Measurements from ENCODE around the gene NISCH.

NISCH gene

GRCh38 chr3:52430416-52430810 lies 25.0 kb upstream of the NISCH start:
- no peaks in the 10 kb centered on the region for H3K79me2 ChIP-seq (ENCODE audit: insufficient read depth, low read length)
- H3F3A ChIP-seq (ENCODE audit: low read depth), result no peaks in the 10 kb centered on the region
- no peaks in the 10 kb centered on the region for H3K9me2 ChIP-seq (replicated peaks; ENCODE audit: low read depth, low read length)
- H2AFZ ChIP-seq (ENCODE audit: low read length), result no peak overlapping the region
- H3K27me3 ChIP-seq (ENCODE audit: insufficient read depth, low read length, poor library complexity, severe bottlenecking), result no peaks in the 10 kb centered on the region
- H3K4me3 ChIP-seq (ENCODE audit: low read length, poor library complexity, severe bottlenecking), result no peak overlapping the region
- H3K9ac ChIP-seq (ENCODE audit: low read depth, low read length, poor library complexity, severe bottlenecking), result no peak overlapping the region
- no peak overlapping the region for H3K4me2 ChIP-seq (ENCODE audit: low read depth, low read length, poor library complexity, severe bottlenecking)
- H3K4me1 ChIP-seq (ENCODE audit: insufficient read depth, low read length, poor library complexity, severe bottlenecking), result no peaks in the 10 kb centered on the region
- H3K36me3 ChIP-seq (ENCODE audit: insufficient read depth, low read length), result no peaks in the 10 kb centered on the region
- no peaks in the 10 kb centered on the region for H4K20me1 ChIP-seq (ENCODE audit: insufficient read depth, low read length, poor library complexity, severe bottlenecking)
- no peaks in the 10 kb centered on the region for H3K9me3 ChIP-seq (ENCODE audit: insufficient read depth, low read depth, low read length)
- TF ChIP-seq EZH2phosphoT487 (IDR thresholded peaks at IDR 0.05; ENCODE audit: borderline replicate concordance), result no peak
- no peak for TF ChIP-seq CTCF (conservative IDR thresholded peaks at IDR 0.05; ENCODE audit: low read length)

DNA sequence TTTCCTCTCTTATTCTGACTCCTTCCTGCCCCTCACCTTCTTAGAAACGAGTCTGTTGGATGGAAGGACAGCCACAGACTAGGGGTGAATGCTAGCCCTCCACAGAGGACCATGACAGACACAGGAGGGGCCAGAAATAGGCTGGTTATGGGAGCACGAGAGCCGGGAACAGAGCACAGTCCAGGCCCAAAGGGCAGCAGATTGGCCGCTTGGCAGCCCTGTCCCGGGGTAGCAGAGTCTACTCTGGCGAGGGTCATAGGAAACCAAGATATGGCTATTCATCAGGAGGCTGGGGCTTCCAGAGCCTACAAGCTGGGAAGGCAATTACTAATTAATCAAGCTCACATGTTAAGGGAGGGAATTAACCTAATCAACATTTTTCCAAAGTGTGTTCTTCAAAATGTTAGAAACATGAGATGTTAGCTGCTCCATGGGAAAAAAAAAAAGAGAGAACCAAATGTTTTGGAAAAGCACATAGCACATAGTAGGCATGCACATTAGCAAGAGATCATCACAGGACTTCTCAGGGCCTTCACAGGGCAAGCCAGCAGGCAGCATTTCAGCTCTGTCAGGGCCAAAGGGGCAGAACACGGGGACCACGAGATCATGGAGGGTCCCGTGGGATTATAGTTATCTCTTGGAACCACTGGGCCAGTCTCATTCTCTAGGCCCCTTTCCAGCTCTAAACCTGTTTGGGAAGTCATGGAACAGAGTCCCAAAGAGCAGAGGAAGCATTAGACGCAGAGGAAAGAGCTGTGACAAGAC lies 23.8 kb upstream of the NISCH start:
- Histone ChIP-seq H3K9ac (ENCODE audit: low read depth, low read length, poor library complexity, severe bottlenecking) (no peak overlapping the region), H2AFZ (ENCODE audit: low read length) (no peak overlapping the region), H3K9me3 (ENCODE audit: insufficient read depth, low read depth, low read length) (no peaks in the 10 kb centered on the region), H3K4me2 (ENCODE audit: low read depth, low read length, poor library complexity, severe bottlenecking) (no peak overlapping the region), H3K27me3 (ENCODE audit: insufficient read depth, low read length, poor library complexity, severe bottlenecking) (no peaks in the 10 kb centered on the region), H3K9me2 (replicated peaks; ENCODE audit: low read depth, low read length) (no peaks in the 10 kb centered on the region), H3K4me1 (ENCODE audit: insufficient read depth, low read length, poor library complexity, severe bottlenecking) (no peaks in the 10 kb centered on the region), H3K79me2 (ENCODE audit: insufficient read depth, low read length) (no peaks in the 10 kb centered on the region), H4K20me1 (ENCODE audit: insufficient read depth, low read length, poor library complexity, severe bottlenecking) (no peaks in the 10 kb centered on the region), H3K36me3 (ENCODE audit: insufficient read depth, low read length) (no peaks in the 10 kb centered on the region), H3F3A (ENCODE audit: low read depth) (no peaks in the 10 kb centered on the region), H3K4me3 (ENCODE audit: low read length, poor library complexity, severe bottlenecking) (no peak overlapping the region)
- no peak for TF ChIP-seq EZH2phosphoT487 (IDR thresholded peaks at IDR 0.05; ENCODE audit: borderline replicate concordance)
- no peak for TF ChIP-seq CTCF (conservative IDR thresholded peaks at IDR 0.05; ENCODE audit: low read length)

DNA sequence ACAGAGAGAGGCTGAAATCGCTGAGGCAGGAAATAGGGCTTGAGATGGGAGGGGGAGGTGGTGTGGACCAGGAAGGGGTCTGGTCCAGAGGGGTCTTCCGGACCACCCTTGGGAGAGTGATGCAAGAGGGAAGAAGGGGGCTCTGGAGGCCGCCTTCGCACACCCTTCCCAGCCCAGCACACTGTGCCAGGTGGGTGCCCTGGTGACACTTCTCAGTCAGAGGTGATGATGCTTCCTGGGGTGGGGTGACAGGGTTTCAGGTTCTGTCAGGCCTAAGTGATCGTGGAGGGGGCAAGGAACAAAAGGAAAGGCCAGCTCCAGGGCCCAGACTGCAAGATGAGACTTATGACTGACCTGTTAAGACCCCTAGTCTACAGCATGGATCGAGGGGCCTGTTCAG lies 23.2 kb upstream of the NISCH start:
- Histone ChIP-seq H3K4me3 (ENCODE audit: low read length, poor library complexity, severe bottlenecking) (no peak overlapping the region), H3K4me2 (ENCODE audit: low read depth, low read length, poor library complexity, severe bottlenecking) (no peak overlapping the region), H2AFZ (ENCODE audit: low read length) (no peak overlapping the region)

More for the DNA sequence above, 23.2 kb upstream of the NISCH start:
- no peak for TF ChIP-seq EZH2phosphoT487 (IDR thresholded peaks at IDR 0.05; ENCODE audit: borderline replicate concordance)
- TF ChIP-seq CTCF (conservative IDR thresholded peaks at IDR 0.05; ENCODE audit: low read length), result no peak
- Histone ChIP-seq H3K9ac (ENCODE audit: low read depth, low read length, poor library complexity, severe bottlenecking) (no peak overlapping the region), H3K27me3 (ENCODE audit: insufficient read depth, low read length, poor library complexity, severe bottlenecking) (no peaks in the 10 kb centered on the region), H3K9me2 (replicated peaks; ENCODE audit: low read depth, low read length) (no peaks in the 10 kb centered on the region), H3K79me2 (ENCODE audit: insufficient read depth, low read length) (no peaks in the 10 kb centered on the region), H3K4me1 (ENCODE audit: insufficient read depth, low read length, poor library complexity, severe bottlenecking) (no peaks in the 10 kb centered on the region), H4K20me1 (ENCODE audit: insufficient read depth, low read length, poor library complexity, severe bottlenecking) (no peaks in the 10 kb centered on the region), H3K36me3 (ENCODE audit: insufficient read depth, low read length) (no peaks in the 10 kb centered on the region), H3K9me3 (ENCODE audit: insufficient read depth, low read depth, low read length) (no peaks in the 10 kb centered on the region), H3F3A (ENCODE audit: low read depth) (no peaks in the 10 kb centered on the region)
